ENCODE data around the gene SNX30.

The SNX30 gene

DNA sequence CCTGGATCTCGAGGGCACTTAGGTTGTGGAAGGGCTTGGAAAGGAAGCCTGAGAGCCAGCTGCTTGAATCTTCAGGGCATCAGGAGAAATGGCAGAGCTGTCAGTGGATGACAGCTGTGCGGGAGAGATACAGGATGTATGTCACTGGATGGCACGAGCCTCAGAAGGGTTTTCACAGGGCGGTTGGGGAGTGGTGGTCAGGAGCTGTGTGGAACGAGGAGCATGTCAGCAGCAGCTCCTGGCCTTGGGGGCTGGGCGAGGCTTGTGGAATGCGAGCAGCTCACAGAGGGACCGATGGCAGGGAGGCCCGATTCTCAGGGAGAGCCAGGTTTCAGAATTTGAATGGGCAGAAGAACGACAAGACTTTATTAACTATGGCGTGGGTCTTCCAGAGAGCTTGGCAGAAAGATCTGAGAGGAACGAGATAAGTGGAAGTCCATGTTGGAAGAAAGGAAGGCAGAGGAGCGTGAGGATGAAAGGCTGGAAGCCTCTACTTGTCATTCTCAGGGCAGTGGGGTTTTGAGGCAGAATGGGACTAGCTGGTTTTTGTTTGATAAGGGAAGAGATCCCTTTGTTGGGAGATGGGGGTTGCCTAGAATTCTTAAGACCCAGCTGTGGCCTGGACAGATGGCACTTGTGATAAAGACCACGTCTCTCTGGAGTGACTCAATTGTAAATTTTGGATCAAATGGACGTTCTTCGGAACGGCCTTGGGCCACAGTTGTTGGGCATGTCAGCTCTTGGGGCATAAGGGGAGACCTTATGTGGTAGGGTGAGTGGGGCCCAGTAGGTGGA lies 60.3 kb downstream of the SNX30 start:
- H3K27ac ChIP-seq = no peak overlapping the region
- no peak for TF ChIP-seq ZFX (IDR thresholded peaks at IDR 0.05; ENCODE audit: borderline replicate concordance)
- TF ChIP-seq, protein P1, sequence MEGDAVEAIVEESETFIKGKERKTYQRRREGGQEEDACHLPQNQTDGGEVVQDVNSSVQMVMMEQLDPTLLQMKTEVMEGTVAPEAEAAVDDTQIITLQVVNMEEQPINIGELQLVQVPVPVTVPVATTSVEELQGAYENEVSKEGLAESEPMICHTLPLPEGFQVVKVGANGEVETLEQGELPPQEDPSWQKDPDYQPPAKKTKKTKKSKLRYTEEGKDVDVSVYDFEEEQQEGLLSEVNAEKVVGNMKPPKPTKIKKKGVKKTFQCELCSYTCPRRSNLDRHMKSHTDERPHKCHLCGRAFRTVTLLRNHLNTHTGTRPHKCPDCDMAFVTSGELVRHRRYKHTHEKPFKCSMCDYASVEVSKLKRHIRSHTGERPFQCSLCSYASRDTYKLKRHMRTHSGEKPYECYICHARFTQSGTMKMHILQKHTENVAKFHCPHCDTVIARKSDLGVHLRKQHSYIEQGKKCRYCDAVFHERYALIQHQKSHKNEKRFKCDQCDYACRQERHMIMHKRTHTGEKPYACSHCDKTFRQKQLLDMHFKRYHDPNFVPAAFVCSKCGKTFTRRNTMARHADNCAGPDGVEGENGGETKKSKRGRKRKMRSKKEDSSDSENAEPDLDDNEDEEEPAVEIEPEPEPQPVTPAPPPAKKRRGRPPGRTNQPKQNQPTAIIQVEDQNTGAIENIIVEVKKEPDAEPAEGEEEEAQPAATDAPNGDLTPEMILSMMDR (IDR thresholded peaks at IDR 0.05) = no peak

DNA sequence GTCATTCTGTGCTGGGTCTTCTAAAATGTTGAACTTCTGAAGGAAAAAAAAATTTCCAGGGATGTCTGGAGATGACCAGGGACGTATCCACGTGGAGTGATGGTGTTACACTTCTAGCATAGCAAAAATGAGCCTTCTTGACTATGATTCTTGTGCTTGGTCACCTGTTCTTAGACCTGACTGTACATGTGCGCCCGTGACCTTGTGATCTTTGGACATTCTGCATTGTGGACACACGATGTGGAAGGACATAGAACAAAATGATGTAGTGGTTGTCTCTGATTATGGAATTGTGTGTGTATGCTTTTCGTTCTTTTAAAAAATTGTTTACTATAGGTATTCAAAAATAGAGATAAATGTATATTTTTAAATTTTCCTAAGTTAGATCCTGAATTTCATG lies 61.0 kb downstream of the SNX30 start:
- H3K27ac ChIP-seq = no peak overlapping the region
- TF ChIP-seq ZFX (IDR thresholded peaks at IDR 0.05; ENCODE audit: borderline replicate concordance) = no peak

- TF ChIP-seq, protein P1 (IDR thresholded peaks at IDR 0.05) = no peak
- TF ChIP-seq ZFX (IDR thresholded peaks at IDR 0.05; ENCODE audit: borderline replicate concordance) = no peak
Observed at GRCh38 chr9:112815868-112816267, 65.3 kb downstream of the SNX30 start.

DNA sequence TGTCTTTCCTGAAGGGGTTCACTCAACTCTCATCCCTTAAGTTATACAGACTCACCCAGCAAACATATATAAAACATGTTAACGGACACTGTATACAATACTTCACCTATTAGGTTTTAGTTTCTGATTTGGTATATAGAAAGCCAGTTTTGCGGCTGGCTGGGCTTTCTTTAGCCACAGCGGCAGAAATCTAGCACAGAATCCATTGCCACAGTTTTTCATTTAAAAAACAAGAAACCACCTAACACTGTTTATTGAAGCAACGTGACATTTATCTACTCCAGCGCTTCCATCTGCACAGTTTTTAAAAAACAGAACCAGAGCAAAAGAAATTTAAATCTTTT lies 67.3 kb downstream of the SNX30 start:
- no peak overlapping the region for H3K27ac ChIP-seq

More at GRCh38 chr9:112815868-112816267, 65.3 kb downstream of the SNX30 start:
- H3K27ac ChIP-seq = no peak overlapping the region

DNA sequence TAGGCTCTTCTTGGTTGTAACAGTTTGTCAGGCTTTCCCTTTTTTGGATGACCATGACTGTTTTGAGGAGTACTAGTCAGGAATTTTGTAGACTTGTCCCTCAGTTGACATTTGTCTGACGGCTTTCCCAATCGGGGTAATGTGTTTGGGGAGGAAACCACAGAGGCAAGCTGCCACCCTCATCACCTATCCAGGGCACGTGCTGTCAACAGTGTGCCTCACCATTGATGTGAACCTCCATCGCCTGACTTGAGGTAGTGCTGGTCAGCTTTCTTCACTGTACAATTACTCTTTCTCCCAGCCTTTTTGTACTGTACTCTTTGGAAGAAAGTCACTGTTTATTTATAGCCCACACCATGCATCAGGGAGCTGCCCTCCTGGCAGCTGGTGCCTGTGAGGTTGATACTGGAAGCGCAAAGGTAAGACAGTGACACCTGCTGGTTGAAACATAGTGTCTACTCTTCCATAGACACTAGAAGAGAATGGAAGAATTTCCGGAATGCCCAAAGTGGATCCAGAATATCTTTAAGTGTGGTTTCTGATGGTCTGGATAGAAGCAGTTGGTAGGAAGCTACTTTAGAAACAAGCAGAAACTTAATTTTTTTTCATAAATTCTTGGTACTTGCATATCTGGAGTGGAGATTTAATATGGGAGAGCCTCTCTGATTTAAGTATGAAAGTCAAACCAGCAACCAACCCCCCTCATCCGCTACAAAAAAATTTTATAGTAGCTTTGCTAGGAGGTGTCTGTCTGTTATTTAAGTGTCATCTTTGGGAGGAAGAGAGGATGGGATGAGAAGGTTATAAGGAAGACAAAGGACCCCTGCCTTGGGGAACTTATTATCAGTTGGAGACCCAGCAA lies 69.3 kb downstream of the SNX30 start:
- TF ChIP-seq, protein P1 (IDR thresholded peaks at IDR 0.05) = peak; percentile 91
- no peak for TF ChIP-seq ZFX (IDR thresholded peaks at IDR 0.05; ENCODE audit: borderline replicate concordance)

More for the DNA sequence above, 67.3 kb downstream of the SNX30 start:
- TF ChIP-seq, protein P1 (IDR thresholded peaks at IDR 0.05) = no peak
- TF ChIP-seq ZFX (IDR thresholded peaks at IDR 0.05; ENCODE audit: borderline replicate concordance) = no peak

GRCh38 chr9:112820881-112821280 lies 70.3 kb downstream of the SNX30 start:
- H3K27ac ChIP-seq = no peak overlapping the region
- TF ChIP-seq ZFX (IDR thresholded peaks at IDR 0.05; ENCODE audit: borderline replicate concordance) = no peak
- TF ChIP-seq, protein P1 (IDR thresholded peaks at IDR 0.05) = no peak

More for the DNA sequence above, 69.3 kb downstream of the SNX30 start:
- H3K27ac ChIP-seq = no peak overlapping the region

- TF ChIP-seq, protein P1 (IDR thresholded peaks at IDR 0.05) = no peak
- TF ChIP-seq ZFX (IDR thresholded peaks at IDR 0.05; ENCODE audit: borderline replicate concordance) = no peak
- H3K27ac ChIP-seq = no peak overlapping the region
Observed at GRCh38 chr9:112822618-112823017, 72.1 kb downstream of the SNX30 start.
